ENCODE data around the gene JMJD7.
A peak's percentile ranks its signal among the peaks of the same experiment; 100 is the strongest.

Gene JMJD7

DNA sequence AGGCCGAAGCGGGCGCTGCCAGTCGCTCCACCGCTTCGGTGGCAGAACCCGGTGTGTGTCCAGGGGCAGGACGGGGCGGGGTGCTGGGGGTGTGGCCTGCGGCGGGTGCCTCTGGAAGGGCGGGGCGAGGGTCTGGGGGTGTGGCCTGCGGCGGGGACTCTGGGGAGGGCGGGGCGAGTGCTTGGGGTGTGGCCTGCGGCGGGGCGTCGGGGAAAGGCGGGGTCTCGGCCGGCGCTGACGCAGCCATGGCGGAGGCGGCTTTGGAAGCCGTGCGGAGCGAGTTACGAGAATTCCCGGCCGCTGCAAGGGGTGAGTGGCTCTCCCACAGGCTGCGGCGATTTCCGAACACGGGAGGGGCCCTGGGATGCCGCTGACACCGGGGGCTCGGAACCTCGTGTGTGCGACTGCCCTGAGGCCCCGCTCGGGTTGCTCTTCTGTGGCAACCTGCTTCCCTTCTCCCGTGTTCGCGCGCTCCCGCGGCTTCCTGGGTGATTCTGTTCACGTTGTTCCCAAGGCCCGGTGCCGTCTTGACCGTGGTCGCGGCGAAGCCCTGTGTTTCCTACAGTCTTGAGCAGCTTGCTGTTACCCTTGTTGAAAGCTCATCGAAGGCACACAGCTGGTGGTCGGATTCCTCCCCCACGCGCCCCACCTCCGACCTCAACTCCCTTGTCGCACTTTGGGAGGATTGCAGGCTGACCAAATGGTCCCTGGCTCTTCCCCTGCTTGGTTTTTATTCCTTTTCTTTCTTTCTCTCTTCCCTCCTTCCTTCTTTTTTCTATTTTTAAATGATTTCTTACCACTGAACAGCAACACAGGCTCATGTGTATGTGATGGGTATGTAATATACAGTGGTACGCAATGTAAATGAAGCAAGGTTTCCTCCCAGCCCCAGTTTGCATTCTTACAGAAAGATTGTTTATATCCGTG, at the start of gene JMJD7:
TSS of gene JMJD7 (plus strand) at position 213 of the 927 bp plus-strand sequence. CDS start at position 246, 33 bp downstream.
- DNase-seq (ENCODE audit: low spot score): peak; percentile 82

- no peak for DNase-seq (ENCODE audit: low spot score)
Measured at GRCh38 chr15:41778521-41778920, 49.4 kb upstream of the JMJD7 start.

- no peak for DNase-seq (ENCODE audit: low spot score)
Measured at GRCh38 chr15:41779662-41780157, 48.2 kb upstream of the JMJD7 start.

GRCh38 chr15:41780266-41780665, 47.6 kb upstream of the JMJD7 start:
- peak; percentile 59 for DNase-seq (ENCODE audit: low spot score)

GRCh38 chr15:41780727-41781126, 47.2 kb upstream of the JMJD7 start:
- DNase-seq (ENCODE audit: low spot score): no peak

- no peak for DNase-seq (ENCODE audit: low spot score)
Measured at GRCh38 chr15:41782371-41783282, 45.3 kb upstream of the JMJD7 start.

DNA sequence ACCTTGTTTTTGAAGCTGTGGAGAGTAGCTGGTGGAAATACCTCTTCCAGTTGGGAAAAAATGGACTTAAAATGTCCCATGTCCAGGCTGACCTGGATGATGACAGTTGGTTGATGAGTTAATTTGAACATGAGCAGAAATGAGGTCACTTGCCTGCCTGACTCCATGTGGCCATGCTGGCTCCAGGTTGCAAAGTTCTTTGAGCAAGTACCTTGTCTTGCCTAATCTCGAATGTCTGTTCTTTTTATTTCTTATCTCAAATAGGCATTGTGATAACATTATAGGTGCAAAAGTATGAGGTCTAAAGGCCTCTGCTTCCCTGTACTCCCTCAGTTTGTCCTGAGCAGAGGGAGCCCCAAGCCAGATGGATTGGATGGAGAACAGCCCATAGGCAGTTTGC, 44.6 kb upstream of the JMJD7 start:
- no peak for DNase-seq (ENCODE audit: low spot score)

DNA sequence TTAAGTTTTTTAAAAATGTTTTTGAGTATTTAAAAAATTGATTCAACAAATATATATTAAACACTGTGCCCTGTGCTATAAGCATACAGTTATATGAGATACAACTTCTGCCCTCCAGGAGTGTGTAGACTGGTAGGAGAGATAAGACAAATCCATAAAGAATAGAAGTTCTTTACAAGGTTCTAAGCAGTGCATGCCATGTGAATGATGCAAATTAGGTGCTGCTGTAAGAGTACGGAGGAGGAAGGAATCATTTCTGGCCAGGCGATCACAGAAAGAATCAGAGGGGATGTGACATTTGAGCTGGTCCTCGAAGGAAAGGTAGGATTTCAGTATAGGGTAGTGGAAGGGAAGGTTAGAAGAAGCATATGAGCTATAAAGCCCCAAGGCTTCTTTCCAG, 39.6 kb upstream of the JMJD7 start:
- DNase-seq (ENCODE audit: low spot score): no peak

DNA sequence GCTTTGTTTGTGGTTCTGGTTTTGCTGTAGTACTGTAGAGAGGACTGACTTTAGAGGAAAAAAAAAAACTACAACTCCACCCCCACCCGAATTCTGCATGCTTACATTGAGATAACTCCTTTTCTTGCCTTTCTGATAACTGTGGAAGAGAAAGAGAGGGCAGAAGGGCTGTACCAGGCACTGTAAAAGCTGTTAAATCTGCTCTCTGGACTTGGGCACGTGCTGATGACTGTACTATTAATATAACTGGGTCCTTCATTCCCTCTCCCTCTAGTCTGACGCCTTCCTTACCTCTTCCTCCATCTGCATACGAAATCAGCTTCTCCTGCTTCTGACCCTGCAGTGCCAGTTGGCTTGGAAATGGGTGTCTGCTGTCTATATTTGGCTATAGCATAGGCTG, 38.7 kb upstream of the JMJD7 start:
- DNase-seq (ENCODE audit: low spot score): peak; percentile 50

DNA sequence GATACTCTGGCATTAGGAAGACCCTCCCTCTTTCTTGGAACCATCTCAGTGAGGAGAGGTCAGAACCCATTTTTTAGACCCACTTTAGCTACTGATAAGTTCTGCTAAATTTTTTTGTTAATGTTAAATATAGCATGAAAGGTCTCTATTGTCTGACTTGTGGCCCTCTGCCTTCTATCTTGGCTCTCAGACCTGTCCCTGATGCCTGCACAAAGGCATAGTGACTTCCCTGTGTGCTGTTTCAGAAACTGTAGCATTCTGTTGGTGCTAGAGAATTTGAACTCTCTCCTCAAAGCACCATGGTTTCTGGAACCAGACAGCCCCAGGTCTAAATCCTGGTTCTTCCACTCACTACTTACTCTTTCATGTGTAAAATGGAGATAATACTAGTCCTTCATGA, 38.2 kb upstream of the JMJD7 start:
- DNase-seq (ENCODE audit: low spot score): peak; percentile 70

- no peak for DNase-seq (ENCODE audit: low spot score)
Measured at GRCh38 chr15:41790169-41790568, 37.7 kb upstream of the JMJD7 start.

DNA sequence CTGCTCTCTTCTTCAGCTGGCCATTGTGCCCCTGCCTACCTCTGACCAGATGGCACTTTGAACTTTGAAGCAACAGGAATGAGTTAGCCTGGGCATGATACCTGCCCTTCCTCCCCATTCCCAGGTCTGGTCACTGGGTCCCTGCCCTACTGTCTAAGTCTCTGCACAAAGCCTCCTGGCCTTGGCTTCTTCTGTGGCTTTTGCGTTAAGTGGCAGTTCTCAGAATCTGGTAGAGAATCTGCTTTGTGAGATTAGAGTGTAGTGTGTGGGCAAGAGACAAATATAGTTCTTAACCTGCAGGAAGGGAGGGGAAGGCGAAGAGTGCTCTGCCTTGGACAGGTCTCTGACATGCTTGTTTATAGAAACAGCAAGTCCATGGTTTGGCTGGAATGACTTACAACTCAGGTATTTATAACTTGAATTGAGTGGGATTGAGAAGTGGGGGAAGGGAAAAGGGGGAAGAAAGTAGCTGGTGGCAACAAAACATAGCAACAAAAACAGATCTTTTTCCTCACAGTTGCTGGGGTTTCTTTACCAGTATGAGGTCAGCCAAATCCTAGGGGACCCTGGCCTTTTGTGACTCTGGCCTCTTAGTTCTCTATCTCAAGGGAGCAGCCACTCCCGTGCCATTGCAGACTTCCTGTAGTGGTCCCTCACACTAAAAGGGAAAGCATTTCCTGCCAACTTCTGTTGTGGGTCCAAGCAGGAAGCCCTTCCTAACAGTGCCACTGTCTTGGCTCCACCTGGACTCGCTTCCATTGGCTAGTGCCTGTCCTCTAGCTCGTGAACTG, 36.9 kb upstream of the JMJD7 start:
- no peak for DNase-seq (ENCODE audit: low spot score)

- DNase-seq (ENCODE audit: low spot score): no peak
Measured at GRCh38 chr15:41791547-41791937, 36.4 kb upstream of the JMJD7 start.

DNA sequence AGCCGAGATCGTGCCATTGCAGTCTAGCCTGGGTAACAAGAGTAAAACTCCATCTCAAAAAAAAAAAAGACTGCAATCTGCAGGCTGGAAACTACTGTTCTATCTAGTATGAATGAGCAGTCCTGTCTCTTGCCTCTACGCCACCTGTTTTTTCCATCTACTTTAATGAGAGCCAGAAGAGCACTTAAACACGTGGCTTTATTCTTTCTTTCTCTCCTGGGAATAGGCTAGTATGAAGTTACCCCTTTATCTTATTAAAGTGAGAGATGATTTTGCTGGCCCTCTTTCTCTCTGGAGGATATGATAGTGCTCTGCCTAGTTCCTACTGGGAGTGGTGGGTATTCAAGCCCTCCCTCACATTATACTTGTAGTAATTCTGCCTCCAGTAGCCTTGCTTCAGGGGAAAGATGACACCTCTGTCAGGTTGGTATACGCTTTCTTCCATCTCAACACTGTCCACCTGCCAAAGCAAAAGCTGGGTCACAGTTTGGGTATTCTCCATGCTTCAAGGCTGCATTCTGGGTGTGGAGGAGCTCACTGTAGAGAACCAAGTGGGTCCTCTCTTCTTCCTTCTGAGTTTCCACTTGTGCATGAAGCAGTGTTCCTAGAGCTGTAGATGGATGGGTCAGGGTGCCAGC, 35.8 kb upstream of the JMJD7 start:
- no peak for DNase-seq (ENCODE audit: low spot score)

- DNase-seq (ENCODE audit: low spot score): no peak
Measured at GRCh38 chr15:41794081-41794480, 33.8 kb upstream of the JMJD7 start.

- DNase-seq (ENCODE audit: low spot score): peak; percentile 37
Measured at GRCh38 chr15:41795996-41796856, 31.7 kb upstream of the JMJD7 start.

GRCh38 chr15:41797201-41797944, 30.5 kb upstream of the JMJD7 start:
- no peak for DNase-seq (ENCODE audit: low spot score)

DNA sequence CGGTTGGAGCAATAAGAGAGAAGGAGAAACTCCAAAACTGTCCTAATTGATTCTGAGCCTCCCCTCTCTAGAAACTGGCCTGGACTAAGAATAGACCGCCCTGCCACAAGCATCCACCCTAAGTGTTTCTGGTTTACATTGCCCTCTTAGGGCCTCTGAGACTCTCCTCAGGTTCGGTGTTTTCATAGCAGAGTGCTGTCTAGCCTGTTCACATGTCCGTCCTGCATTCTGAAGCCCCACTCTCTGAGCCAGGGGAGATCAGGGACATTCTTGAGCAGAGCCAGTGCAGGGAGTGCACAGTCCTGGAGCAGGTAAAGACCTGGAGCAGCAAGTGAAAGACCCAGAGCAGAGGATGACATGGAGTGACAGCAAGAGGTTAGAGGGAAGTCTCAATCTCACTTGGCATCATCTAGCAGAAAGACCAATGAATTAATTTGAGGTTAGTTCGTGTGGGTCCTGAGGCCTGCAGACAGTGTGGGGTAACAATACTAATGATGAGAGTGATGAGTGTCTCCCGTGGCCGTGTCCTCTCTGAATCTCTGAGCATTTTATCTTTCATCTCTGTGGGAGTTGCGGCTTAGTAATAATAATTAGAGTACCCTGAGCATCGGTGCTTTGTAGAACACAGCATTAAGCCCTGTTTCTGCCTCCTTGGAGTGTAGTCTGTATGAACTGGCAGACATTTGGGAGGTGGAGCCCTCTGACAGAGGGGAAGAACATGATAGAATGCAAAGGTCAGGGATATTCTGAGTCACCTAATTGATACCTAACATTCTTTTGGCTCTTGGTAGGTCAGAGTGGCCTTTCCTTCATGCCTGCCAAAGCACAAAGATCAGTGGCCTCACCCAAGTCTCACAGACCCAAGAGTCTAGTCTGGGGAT, 29.0 kb upstream of the JMJD7 start:
- DNase-seq (ENCODE audit: low spot score): no peak

GRCh38 chr15:41799488-41799805, 28.4 kb upstream of the JMJD7 start:
- no peak for DNase-seq (ENCODE audit: low spot score)

Data from pons (tissue), 1 donor.